HEK293 (cell line): ENCODE measurements around the gene BCDIN3D.

Experiments used
- CTCF ChIA-PET: fragments of 350-600 bp; formaldehyde crosslinking; extraction: SDS; loops from one replicate; lab custom pipeline; 2021; ENCODE audit warnings: antibody characterized with exemption; lab: Yijun Ruan, JAX
- POLR2A ChIA-PET: fragments of 300-600 bp; formaldehyde crosslinking; extraction: SDS; loops from one replicate; lab custom pipeline; 2020; ENCODE audit warnings: antibody characterized with exemption, inconsistent platforms; lab: Yijun Ruan, JAX
- H3K27ac ChIP-seq: fragments of 200-500 bp; sonication (Bioruptor generic); 2 replicates; pipeline ENCODE4 v1.5.1; 2014; ENCODE audit warnings: low read depth, low read length, control low read depth, inconsistent platforms; ENCODE audit errors: extremely low read depth
- H3K36me3 ChIP-seq, 2 experiments: fragments of 200-500 bp in 1 of 2; sonication (Bioruptor generic) in 1 of 2; 1 replicate in 1 of 2; 2 replicates in 1 of 2; pipeline ENCODE4 v1.5.1; 2014 to 2017; ENCODE audit warnings: inconsistent platforms in 2 of 2, low read length in 2 of 2; ENCODE audit not compliant: control insufficient read depth in 2 of 2, insufficient read depth in 1 of 2
- H3K4me1 ChIP-seq: fragments of 200-500 bp; sonication (Bioruptor generic); 2 replicates; pipeline ENCODE4 v1.5.1; 2014; ENCODE audit warnings: mild to moderate bottlenecking, low read length, inconsistent platforms; ENCODE audit not compliant: control insufficient read depth, insufficient read depth
- H3K4me3 ChIP-seq: 2 replicates; pipeline ENCODE4 v1.5.1; 2011; ENCODE audit warnings: low read depth, mild to moderate bottlenecking, control low read depth, low read length, moderate library complexity
- H3K9me3 ChIP-seq: fragments of 200-500 bp; sonication (Bioruptor generic); 2 replicates; pipeline ENCODE4 v1.5.1; 2014; ENCODE audit warnings: low read depth, low read length, inconsistent platforms; ENCODE audit not compliant: control insufficient read depth, insufficient read depth
- CTCF ChIP-seq: fragments of 450-650 bp; formaldehyde crosslinking; IDR thresholded peaks from 2 replicates; pipeline ENCODE4 v1.5.1; 2016; ENCODE audit warnings: missing biosample characterization, missing genetic modification characterization
- GLIS1 ChIP-seq: fragments of 450-650 bp; formaldehyde crosslinking; IDR thresholded peaks from 2 replicates; pipeline ENCODE4 v1.5.1; 2016; ENCODE audit warnings: missing biosample characterization, missing genetic modification characterization
- PBX3 ChIP-seq: sonication (generic); formaldehyde crosslinking; IDR thresholded peaks from 2 replicates; pipeline ENCODE4 v1.8.1; 2022; ENCODE audit warnings: mild to moderate bottlenecking, moderate library complexity, missing genetic modification reagents
- ZBTB49 ChIP-seq: fragments of 450-650 bp; formaldehyde crosslinking; IDR thresholded peaks from 2 replicates; pipeline ENCODE4 v1.5.1; 2016; ENCODE audit warnings: missing biosample characterization, missing genetic modification characterization, low read depth
- ZNF114 ChIP-seq: fragments of 450-650 bp; formaldehyde crosslinking; IDR thresholded peaks from 2 replicates; pipeline ENCODE4 v1.5.0; 2017; ENCODE audit warnings: missing biosample characterization, missing genetic modification characterization
- ZNF157 ChIP-seq: fragments of 450-650 bp; formaldehyde crosslinking; IDR thresholded peaks from 2 replicates; pipeline ENCODE4 v1.5.1; 2016; ENCODE audit warnings: missing biosample characterization, missing genetic modification characterization
- ZNF211 ChIP-seq: fragments of 450-650 bp; formaldehyde crosslinking; IDR thresholded peaks from 2 replicates; pipeline ENCODE4 v1.5.1; 2016; ENCODE audit warnings: low read depth, missing biosample characterization, missing genetic modification characterization
- ZNF26 ChIP-seq: fragments of 450-650 bp; formaldehyde crosslinking; IDR thresholded peaks from 2 replicates; pipeline ENCODE4 v1.5.1; 2016; ENCODE audit warnings: missing biosample characterization, missing genetic modification characterization
- ZNF266 ChIP-seq: fragments of 450-650 bp; formaldehyde crosslinking; IDR thresholded peaks from 2 replicates; pipeline ENCODE4 v1.5.1; 2016; ENCODE audit warnings: missing biosample characterization, missing genetic modification characterization, low read depth
- ZNF473 ChIP-seq: fragments of 450-650 bp; formaldehyde crosslinking; IDR thresholded peaks from 2 replicates; pipeline ENCODE4 v1.5.1; 2017; ENCODE audit warnings: missing biosample characterization, missing genetic modification characterization
- ZNF514 ChIP-seq: fragments of 450-650 bp; formaldehyde crosslinking; IDR thresholded peaks from 2 replicates; pipeline ENCODE4 v1.5.1; 2016; ENCODE audit warnings: missing biosample characterization, missing genetic modification characterization
- ZNF518A ChIP-seq: fragments of 450-650 bp; formaldehyde crosslinking; conservative IDR thresholded peaks from 2 replicates; pipeline ENCODE4 v1.5.1; 2016; ENCODE audit warnings: low read depth, missing biosample characterization, missing genetic modification characterization
- ZNF529 ChIP-seq: fragments of 450-650 bp; formaldehyde crosslinking; IDR thresholded peaks from 2 replicates; pipeline ENCODE4 v1.5.1; 2017; ENCODE audit warnings: missing genetic modification characterization, missing biosample characterization; ENCODE audit not compliant: insufficient replicate concordance
- ZNF544 ChIP-seq: fragments of 450-650 bp; formaldehyde crosslinking; IDR thresholded peaks from 2 replicates; pipeline ENCODE4 v1.5.0; 2017; ENCODE audit warnings: missing biosample characterization, missing genetic modification characterization
- ZNF660 ChIP-seq: fragments of 450-650 bp; IDR thresholded peaks from 2 replicates; pipeline ENCODE4 v1.5.1; 2018; ENCODE audit warnings: missing biosample characterization, mild to moderate bottlenecking, missing genetic modification characterization
- ZNF704 ChIP-seq: fragments of 450-650 bp; formaldehyde crosslinking; IDR thresholded peaks from 2 replicates; pipeline ENCODE4 v1.5.1; 2016; ENCODE audit warnings: missing biosample characterization, missing genetic modification characterization
- ZNF76 ChIP-seq: fragments of 450-650 bp; formaldehyde crosslinking; IDR thresholded peaks from 2 replicates; pipeline ENCODE4; 2016; ENCODE audit warnings: low read depth, missing biosample characterization, missing genetic modification characterization, borderline replicate concordance
- ZNF785 ChIP-seq: fragments of 450-650 bp; formaldehyde crosslinking; IDR thresholded peaks from 2 replicates; pipeline ENCODE4 v1.5.1; 2016; ENCODE audit warnings: missing biosample characterization, missing genetic modification characterization
- ZNF843 ChIP-seq: fragments of 450-650 bp; formaldehyde crosslinking; IDR thresholded peaks from 2 replicates; pipeline ENCODE4 v1.5.1; 2016; ENCODE audit warnings: missing biosample characterization, missing genetic modification characterization

BCDIN3D gene

GRCh38 chr12:49790741-49791555 is 52.0 kb downstream of the BCDIN3D start:
- peaks cover 0 to 55% of the 10 kb centered on the region in 2 experiments; a peak in 2 of 3 replicates for H3K36me3 ChIP-seq
- POLR2A ChIA-PET = interaction anchor here (0.7 to 1.0 kb wide), 2 partner anchors 36 to 50 kb away, joined by 3 to 6 read pairs; partner anchors contain the start of gene TMBIM6

More at GRCh38 chr12:49790741-49791555, 52.0 kb downstream of the BCDIN3D start:
- Histone ChIP-seq H3K4me1 (no peaks in the 10 kb centered on the region), H3K27ac (no peak overlapping the region), H3K4me3 (no peak overlapping the region), H3K9me3 (no peaks in the 10 kb centered on the region)
- TF ChIP-seq ZNF843 (tag by site-specific recombination) (no peak), ZNF529 (tag by site-specific recombination) (no peak), ZNF76 (tag by site-specific recombination) (no peak), ZNF544 (tag by site-specific recombination) (no peak), ZNF266 (no peak), ZNF518A (tag by site-specific recombination) (no peak), PBX3 (CRISPR knock-in tag) (no peak), ZBTB49 (tag by site-specific recombination) (no peak), ZNF157 (no peak), ZNF660 (no peak), ZNF114 (tag by site-specific recombination) (no peak), GLIS1 (no peak), ZNF514 (tag by site-specific recombination) (no peak), ZNF704 (no peak), ZNF26 (no peak), ZNF211 (tag by site-specific recombination) (no peak), ZNF785 (tag by site-specific recombination) (no peak), CTCF (no peak), ZNF473 (tag by site-specific recombination) (no peak)
- CTCF ChIA-PET = interaction anchor here (0.7 kb wide), 1 partner anchor 24 kb away, joined by 4 read pairs; no protein-coding TSS in a partner anchor
